ENCODE results near the gene ITPRIP. TPM values are rescaled to one million over a fixed set of nuclear protein-coding genes. Genes with fewer than 3 reads are reported as not detected.

ITPRIP gene
- polyA plus RNA-seq, 1 donor (not counting 4 experiments of a cell fraction or from before 2014, with no cell fraction given) = 12.1 TPM

DNA sequence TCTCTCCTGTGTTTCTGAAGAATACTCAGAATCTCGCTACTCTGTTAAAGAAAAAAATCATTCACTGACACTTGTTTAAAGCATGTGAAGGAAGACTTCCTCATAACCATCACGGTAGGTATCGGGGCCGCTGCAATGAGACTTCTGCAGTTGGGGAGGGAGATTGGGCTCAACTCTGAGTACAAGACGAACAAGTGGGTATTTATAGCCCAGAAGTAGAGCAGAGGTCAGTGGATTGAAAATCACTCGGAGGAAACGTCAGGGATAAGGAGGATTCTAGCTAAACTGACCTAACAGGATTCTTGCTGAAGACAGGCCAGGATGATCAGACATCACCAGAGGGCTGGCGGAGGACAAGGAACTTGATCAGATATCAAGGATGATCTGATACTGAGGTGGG is 33.3 kb downstream of the ITPRIP start:
- Histone ChIP-seq H2AFZ (ENCODE audit: control insufficient read depth, low read length) (no peak overlapping the region), H4K20me1 (ENCODE audit: control insufficient read depth, extremely low read depth, insufficient read depth, low read length) (no peaks in the 10 kb centered on the region), H3K79me2 (ENCODE audit: control insufficient read depth, insufficient read depth, low read length) (no peaks in the 10 kb centered on the region), H3K36me3 (ENCODE audit: control insufficient read depth in 2 of 2, extremely low read depth in 1 of 2, insufficient read depth in 2 of 2, low read length in 2 of 2) (peaks cover 0 to 4% of the 10 kb centered on the region in 2 experiments), H3K9me3 (ENCODE audit: control insufficient read depth, low read depth, low read length) (no peaks in the 10 kb centered on the region), H3K4me2 (ENCODE audit: control insufficient read depth, extremely low read depth, insufficient read depth, low read depth, low read length) (no peak overlapping the region), H3K27ac (ENCODE audit: control insufficient read depth, insufficient read depth, low read length) (no peak overlapping the region), H3K27me3 (ENCODE audit: control insufficient read depth, extremely low read depth, insufficient read depth, low read length) (no peaks in the 10 kb centered on the region), H3K9me1 (ENCODE audit: control insufficient read depth, extremely low read depth, insufficient read depth, low read length) (no peaks in the 10 kb centered on the region), H3K4me3 (ENCODE audit: control insufficient read depth in 2 of 3, extremely low read depth in 1 of 3, insufficient read depth in 2 of 3, low read depth in 1 of 3, low read length in 3 of 3) (no peak overlapping the region), H3K9ac (ENCODE audit: control insufficient read depth, extremely low read depth, insufficient read depth, low read length) (no peak overlapping the region), H3K4me1 (ENCODE audit: control insufficient read depth, extremely low read depth, insufficient read depth, low read length) (peaks cover 15% of the 10 kb centered on the region)
- TF ChIP-seq EZH2 (IDR thresholded peaks at IDR 0.05; ENCODE audit: low read length) (no peak), CTCF (optimal IDR thresholded peaks at IDR 0.05 in 1 of 3, IDR thresholded peaks at IDR 0.05 in 1 of 3, conservative IDR thresholded peaks at IDR 0.05 in 1 of 3; ENCODE audit: extremely low read depth in 1 of 3, insufficient read depth in 2 of 3, low read length in 3 of 3) (no peak)
- FAIRE-seq (no peak), DNase-seq (ENCODE audit: low read depth, low spot score) (no peak)
- dilution Hi-C loops (cut with MboI; ENCODE audit: extremely low pct_ligation_motif_present, low sequenced_read_pairs) = no loop called here

DNA sequence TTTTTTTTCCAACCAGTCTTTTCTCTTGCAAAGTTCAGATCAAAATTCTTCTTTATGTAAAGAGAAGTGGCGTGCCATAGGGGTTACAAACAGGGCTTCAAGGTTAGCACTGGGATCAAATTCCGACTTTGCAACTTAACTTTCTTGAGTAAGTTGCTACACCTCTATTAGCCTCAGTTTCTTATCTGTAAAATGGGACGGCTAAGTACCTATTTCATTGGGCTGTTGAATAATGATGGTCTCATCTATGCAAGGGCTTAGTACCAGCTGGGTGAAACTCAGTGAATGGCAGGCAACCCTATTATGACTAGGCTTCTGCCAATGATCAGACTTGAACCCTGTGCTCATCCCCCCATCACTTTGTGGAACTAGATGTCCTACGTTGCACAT is 33.9 kb downstream of the ITPRIP start:
- Histone ChIP-seq H3K4me2 (ENCODE audit: control insufficient read depth, extremely low read depth, insufficient read depth, low read depth, low read length) (no peak overlapping the region), H2AFZ (ENCODE audit: control insufficient read depth, low read length) (no peak overlapping the region), H3K9ac (ENCODE audit: control insufficient read depth, extremely low read depth, insufficient read depth, low read length) (no peak overlapping the region), H3K9me1 (ENCODE audit: control insufficient read depth, extremely low read depth, insufficient read depth, low read length) (no peaks in the 10 kb centered on the region), H3K27me3 (ENCODE audit: control insufficient read depth, extremely low read depth, insufficient read depth, low read length) (no peaks in the 10 kb centered on the region), H3K9me3 (ENCODE audit: control insufficient read depth, low read depth, low read length) (no peaks in the 10 kb centered on the region), H4K20me1 (ENCODE audit: control insufficient read depth, extremely low read depth, insufficient read depth, low read length) (no peaks in the 10 kb centered on the region), H3K79me2 (ENCODE audit: control insufficient read depth, insufficient read depth, low read length) (no peaks in the 10 kb centered on the region), H3K27ac (ENCODE audit: control insufficient read depth, insufficient read depth, low read length) (no peak overlapping the region), H3K4me3 (ENCODE audit: control insufficient read depth in 2 of 3, extremely low read depth in 1 of 3, insufficient read depth in 2 of 3, low read depth in 1 of 3, low read length in 3 of 3) (no peak overlapping the region), H3K4me1 (ENCODE audit: control insufficient read depth, extremely low read depth, insufficient read depth, low read length) (peaks cover 15% of the 10 kb centered on the region), H3K36me3 (ENCODE audit: control insufficient read depth in 2 of 2, extremely low read depth in 1 of 2, insufficient read depth in 2 of 2, low read length in 2 of 2) (peaks cover 2 to 7% of the 10 kb centered on the region in 2 experiments)
- no peak for TF ChIP-seq CTCF (optimal IDR thresholded peaks at IDR 0.05 in 1 of 3, IDR thresholded peaks at IDR 0.05 in 1 of 3, conservative IDR thresholded peaks at IDR 0.05 in 1 of 3; ENCODE audit: extremely low read depth in 1 of 3, insufficient read depth in 2 of 3, low read length in 3 of 3)
- no peak for TF ChIP-seq EZH2 (IDR thresholded peaks at IDR 0.05; ENCODE audit: low read length)
- DNase-seq (ENCODE audit: low read depth, low spot score) (no peak), FAIRE-seq (no peak)
- dilution Hi-C loops (cut with MboI; ENCODE audit: extremely low pct_ligation_motif_present, low sequenced_read_pairs) = no loop called here
